Ishikawa (cell line): ENCODE data around the gene MEGF6.

Source experiments
- CEBPB ChIP-seq: IDR thresholded peaks from 2 replicates; pipeline ENCODE4 v1.6.1; 2012
- CREB1 ChIP-seq: IDR thresholded peaks from 2 replicates; pipeline ENCODE4 v1.6.1; 2012; ENCODE audit warnings: low read depth
- EGR1 ChIP-seq: IDR thresholded peaks from 2 replicates; pipeline ENCODE4 v1.6.1; 2012
- EP300 ChIP-seq: IDR thresholded peaks from 2 replicates; pipeline ENCODE4 v1.6.1; 2012; ENCODE audit warnings: borderline replicate concordance
- FOXM1 ChIP-seq: IDR thresholded peaks from 2 replicates; pipeline ENCODE4 v1.6.1; 2012; ENCODE audit warnings: low read depth, borderline replicate concordance
- NFIC ChIP-seq: IDR thresholded peaks from 2 replicates; pipeline ENCODE4 v1.6.1; 2012
- RAD21 ChIP-seq: IDR thresholded peaks from 2 replicates; pipeline ENCODE4 v1.6.1; 2012; ENCODE audit warnings: low read depth
- TAF1 ChIP-seq: IDR thresholded peaks from 2 replicates; pipeline ENCODE4 v1.6.1; 2012; ENCODE audit warnings: low read depth, mild to moderate bottlenecking
- TCF12 ChIP-seq: IDR thresholded peaks from 2 replicates; pipeline ENCODE4 v1.6.1; 2012; ENCODE audit warnings: low read depth
- TEAD4 ChIP-seq: IDR thresholded peaks from 2 replicates; pipeline ENCODE4 v1.6.1; 2012
- YY1 ChIP-seq: IDR thresholded peaks from 2 replicates; pipeline ENCODE4 v1.6.1; 2012; ENCODE audit warnings: low read depth
- ZBTB7A ChIP-seq: IDR thresholded peaks from 2 replicates; pipeline ENCODE4 v1.6.1; 2012; ENCODE audit warnings: low read depth
- TF ChIP-seq, protein P1 (sequence below): IDR thresholded peaks from 2 replicates; pipeline ENCODE4 v1.6.1; 2012
- TF ChIP-seq, protein P2 (sequence below): IDR thresholded peaks from 2 replicates; pipeline ENCODE4 v1.6.1; 2012
- TF ChIP-seq, protein P3 (sequence below): IDR thresholded peaks from 2 replicates; pipeline ENCODE4 v1.6.1; 2012; ENCODE audit warnings: low read depth, mild to moderate bottlenecking

MEGF6 gene

DNA sequence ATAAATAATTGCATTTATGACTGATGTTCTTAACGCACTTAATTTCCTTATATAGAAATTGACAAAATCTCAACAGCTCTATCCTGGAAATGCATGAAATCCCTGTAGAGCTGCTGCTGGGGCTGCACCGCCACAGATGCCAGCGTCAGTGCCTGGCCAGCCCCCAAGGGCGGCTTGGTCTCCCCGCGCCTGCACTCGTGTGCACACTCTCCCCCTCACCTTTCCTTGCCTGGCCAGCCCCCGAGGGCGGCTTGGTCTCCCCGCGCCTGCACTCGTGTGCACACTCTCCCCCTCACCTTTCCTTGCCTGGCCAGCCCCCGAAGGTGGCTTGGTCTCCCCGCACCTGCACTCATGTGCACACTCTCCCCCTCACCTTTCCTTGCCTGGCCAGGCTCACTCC, 24.8 kb upstream of the MEGF6 start:
- TF ChIP-seq NFIC (no peak), TAF1 (no peak), CEBPB (no peak), EP300 (no peak), ZBTB7A (no peak), RAD21 (no peak), EGR1 (no peak), TCF12 (no peak), FOXM1 (no peak), TEAD4 (no peak), CREB1 (no peak), YY1 (no peak)
- TF ChIP-seq, protein P1, sequence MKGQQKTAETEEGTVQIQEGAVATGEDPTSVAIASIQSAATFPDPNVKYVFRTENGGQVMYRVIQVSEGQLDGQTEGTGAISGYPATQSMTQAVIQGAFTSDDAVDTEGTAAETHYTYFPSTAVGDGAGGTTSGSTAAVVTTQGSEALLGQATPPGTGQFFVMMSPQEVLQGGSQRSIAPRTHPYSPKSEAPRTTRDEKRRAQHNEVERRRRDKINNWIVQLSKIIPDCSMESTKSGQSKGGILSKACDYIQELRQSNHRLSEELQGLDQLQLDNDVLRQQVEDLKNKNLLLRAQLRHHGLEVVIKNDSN, result no peak
- TF ChIP-seq, protein P2, sequence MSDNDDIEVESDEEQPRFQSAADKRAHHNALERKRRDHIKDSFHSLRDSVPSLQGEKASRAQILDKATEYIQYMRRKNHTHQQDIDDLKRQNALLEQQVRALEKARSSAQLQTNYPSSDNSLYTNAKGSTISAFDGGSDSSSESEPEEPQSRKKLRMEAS, result no peak
- TF ChIP-seq, protein P3, sequence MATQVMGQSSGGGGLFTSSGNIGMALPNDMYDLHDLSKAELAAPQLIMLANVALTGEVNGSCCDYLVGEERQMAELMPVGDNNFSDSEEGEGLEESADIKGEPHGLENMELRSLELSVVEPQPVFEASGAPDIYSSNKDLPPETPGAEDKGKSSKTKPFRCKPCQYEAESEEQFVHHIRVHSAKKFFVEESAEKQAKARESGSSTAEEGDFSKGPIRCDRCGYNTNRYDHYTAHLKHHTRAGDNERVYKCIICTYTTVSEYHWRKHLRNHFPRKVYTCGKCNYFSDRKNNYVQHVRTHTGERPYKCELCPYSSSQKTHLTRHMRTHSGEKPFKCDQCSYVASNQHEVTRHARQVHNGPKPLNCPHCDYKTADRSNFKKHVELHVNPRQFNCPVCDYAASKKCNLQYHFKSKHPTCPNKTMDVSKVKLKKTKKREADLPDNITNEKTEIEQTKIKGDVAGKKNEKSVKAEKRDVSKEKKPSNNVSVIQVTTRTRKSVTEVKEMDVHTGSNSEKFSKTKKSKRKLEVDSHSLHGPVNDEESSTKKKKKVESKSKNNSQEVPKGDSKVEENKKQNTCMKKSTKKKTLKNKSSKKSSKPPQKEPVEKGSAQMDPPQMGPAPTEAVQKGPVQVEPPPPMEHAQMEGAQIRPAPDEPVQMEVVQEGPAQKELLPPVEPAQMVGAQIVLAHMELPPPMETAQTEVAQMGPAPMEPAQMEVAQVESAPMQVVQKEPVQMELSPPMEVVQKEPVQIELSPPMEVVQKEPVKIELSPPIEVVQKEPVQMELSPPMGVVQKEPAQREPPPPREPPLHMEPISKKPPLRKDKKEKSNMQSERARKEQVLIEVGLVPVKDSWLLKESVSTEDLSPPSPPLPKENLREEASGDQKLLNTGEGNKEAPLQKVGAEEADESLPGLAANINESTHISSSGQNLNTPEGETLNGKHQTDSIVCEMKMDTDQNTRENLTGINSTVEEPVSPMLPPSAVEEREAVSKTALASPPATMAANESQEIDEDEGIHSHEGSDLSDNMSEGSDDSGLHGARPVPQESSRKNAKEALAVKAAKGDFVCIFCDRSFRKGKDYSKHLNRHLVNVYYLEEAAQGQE, result no peak

DNA sequence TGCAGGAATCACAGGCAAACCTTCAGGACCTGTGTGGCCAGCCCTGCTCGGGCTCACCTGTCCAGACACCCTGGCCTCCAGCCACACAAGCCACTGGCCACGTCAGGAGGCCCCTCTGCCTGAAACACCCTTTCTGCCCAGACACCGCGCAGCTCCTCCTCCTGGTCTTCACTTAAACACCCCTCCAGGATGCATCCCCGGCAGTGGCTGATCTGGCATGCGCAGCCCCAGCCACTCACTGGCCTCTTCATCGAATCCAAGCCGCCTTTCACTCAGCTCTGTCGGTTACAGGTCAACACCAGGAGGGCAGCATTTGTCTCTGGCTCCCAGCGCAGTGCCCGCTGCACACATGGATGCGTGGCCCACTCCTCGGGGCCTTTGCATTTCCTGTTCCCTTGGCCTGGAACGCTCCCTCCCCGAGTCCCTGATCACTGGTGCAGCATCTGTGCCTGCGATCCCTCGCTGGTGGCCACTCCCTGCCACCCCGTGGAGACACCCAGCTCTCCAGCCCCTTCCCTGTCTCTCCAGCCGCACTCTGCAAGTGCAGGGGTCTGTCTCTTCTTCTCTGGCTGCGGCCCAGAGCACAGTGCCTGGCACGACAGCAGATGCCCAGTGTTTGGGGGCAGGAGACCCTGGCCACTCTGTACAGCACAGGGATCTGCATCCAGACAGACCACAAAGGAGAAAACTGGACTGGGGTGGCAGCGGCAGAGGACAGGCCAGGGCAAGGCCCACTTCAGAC, 22.9 kb upstream of the MEGF6 start:
- TF ChIP-seq NFIC, result no peak
- TF ChIP-seq ZBTB7A, result no peak
- TF ChIP-seq, protein P3, result no peak
- TF ChIP-seq TEAD4, result no peak
- no peak for TF ChIP-seq TCF12
- TF ChIP-seq, protein P2, result no peak
- TF ChIP-seq CEBPB, result no peak
- no peak for TF ChIP-seq TAF1
- TF ChIP-seq RAD21, result no peak
- TF ChIP-seq FOXM1, result no peak
- TF ChIP-seq EGR1, result no peak
- TF ChIP-seq EP300, result no peak
- TF ChIP-seq, protein P1, result no peak
- no peak for TF ChIP-seq CREB1
- no peak for TF ChIP-seq YY1

DNA sequence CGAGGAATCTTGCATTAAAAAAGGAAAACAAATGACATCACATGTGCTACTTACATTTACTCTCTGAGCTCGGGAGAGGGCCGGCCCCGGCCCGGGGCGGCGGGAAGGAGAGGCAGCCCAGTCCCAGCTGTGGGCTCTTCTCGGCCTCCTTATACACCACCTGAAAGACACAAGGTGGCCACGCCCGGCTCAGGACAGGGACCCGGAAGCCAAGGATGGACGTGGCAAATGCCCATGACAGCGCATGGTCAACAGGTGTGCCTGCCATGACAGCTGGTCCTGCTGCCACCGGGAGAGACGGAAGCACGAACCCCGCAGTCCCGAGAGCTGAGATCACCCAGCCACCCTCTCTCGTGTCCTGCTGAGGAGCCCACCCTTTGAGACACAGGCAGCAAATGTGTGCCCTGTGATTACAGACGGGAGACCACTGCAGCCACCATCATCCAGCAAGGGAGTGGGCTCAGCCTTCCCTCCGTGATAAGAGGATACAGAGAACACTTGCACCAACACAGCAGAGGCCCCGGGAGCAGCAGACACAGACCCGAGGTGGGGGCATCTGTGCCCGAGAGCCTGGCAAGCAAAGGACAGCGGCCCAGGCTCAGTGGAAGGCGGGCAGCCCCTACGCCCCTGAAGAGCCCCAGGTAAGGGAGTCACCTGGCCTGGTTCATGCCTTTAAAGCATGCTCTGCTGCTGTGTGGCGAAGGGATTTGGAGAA, 22.2 kb upstream of the MEGF6 start:
- TF ChIP-seq TEAD4 (no peak), NFIC (no peak), RAD21 (no peak), TAF1 (no peak), EGR1 (no peak), EP300 (no peak), CEBPB (no peak), YY1 (no peak), FOXM1 (no peak), CREB1 (no peak)
- TF ChIP-seq, protein P1, result no peak
- TF ChIP-seq, protein P2, result no peak

DNA sequence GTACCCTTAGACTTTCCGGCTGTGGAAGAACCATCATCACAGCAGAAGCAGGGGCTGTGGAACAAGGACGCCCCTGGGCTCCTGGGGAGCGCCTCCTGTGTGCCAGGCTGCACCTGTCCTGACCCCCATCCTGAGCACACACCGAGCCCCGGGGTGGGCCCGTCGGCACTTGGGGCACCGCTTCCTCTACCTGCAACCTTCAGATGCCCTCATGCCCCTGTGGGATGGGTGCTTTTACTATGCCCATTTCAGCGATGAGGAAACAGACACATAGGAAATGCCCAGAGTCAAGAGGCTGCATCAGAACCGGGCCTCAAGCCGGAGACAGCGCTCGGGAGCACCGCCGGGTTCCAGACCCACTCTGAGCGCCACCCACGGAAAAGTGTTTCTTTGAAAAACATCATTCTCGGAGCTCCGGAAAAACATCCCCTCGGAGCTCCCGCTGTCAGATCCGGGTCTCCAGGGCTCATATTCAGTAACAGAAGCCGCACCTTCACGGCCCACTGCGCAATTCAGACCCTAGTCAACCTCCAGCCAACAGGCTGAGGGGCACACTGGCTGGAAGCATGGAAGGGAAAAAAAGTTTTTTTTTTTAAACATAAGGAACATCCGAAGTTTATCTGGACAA, 21.5 kb upstream of the MEGF6 start:
- TF ChIP-seq RAD21 (no peak), TEAD4 (no peak)

DNA sequence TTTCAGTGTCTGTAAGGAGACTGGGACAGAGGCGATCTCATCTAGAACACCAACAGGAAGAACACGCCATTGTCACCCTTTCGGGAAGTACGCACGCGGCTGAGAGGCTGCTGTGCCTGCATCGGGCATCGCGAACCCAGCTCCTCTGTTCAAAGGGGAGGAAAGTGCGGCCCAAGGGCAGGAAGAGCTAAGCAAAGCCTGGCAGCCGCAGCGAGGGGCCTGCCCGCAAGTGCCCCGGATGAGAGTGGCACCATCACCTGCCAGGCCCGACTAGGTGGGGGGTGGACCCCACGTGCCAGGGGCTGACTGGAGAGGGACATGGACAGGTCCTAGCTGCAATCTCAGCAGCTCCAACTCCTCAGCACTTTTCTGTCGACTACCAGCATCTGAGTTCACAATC, 21.0 kb upstream of the MEGF6 start:
- TF ChIP-seq NFIC (no peak), ZBTB7A (no peak), RAD21 (no peak), TEAD4 (no peak), CREB1 (no peak), CEBPB (no peak), EGR1 (no peak), TCF12 (no peak), EP300 (no peak), FOXM1 (no peak)
- TF ChIP-seq, protein P2, result no peak
- TF ChIP-seq, protein P1, result no peak
- TF ChIP-seq, protein P3, result no peak
